ENCODE results near the gene HLA-DOB. TPM values are rescaled to one million over a fixed set of nuclear protein-coding genes. Genes with fewer than 3 reads are reported as not detected.

The HLA-DOB gene
- total RNA-seq, 1 experiment from 2014 or later, result 0.79 TPM

- Mint-ChIP-seq H3K4me3 (ENCODE audit: unreplicated experiment) (no peak overlapping the region), H3K27me3 (ENCODE audit: insufficient read depth, unreplicated experiment) (no peaks in the 10 kb centered on the region), H3K36me3 (ENCODE audit: insufficient read depth, unreplicated experiment) (peaks cover 23% of the 10 kb centered on the region), H3K9me3 (ENCODE audit: unreplicated experiment) (no peaks in the 10 kb centered on the region), H3K27ac (ENCODE audit: low read depth, unreplicated experiment) (no peak overlapping the region), H3K4me1 (ENCODE audit: insufficient read depth, unreplicated experiment) (peaks cover 19% of the 10 kb centered on the region)
- POLR2A ChIA-PET, result no interaction called here
- DNase-seq (ENCODE audit: unreplicated experiment), result no peak
- intact Hi-C loops (cut with micrococcal nuclease), result no loop called here
- CTCF ChIA-PET, result interaction anchor here (0.6 to 1.6 kb wide), 3 partner anchors 18 to 282 kb away, joined by 3 to 6 read pairs (median 5); partner anchors contain the start of gene TAP1
- TF ChIP-seq CTCF (IDR thresholded peaks at IDR 0.05; ENCODE audit: unreplicated experiment), result no peak
- BruUV-seq (replicated peaks), result no TSS peak
Measured at GRCh38 chr6:32835167-32835893, 18.5 kb upstream of the HLA-DOB start.

DNA sequence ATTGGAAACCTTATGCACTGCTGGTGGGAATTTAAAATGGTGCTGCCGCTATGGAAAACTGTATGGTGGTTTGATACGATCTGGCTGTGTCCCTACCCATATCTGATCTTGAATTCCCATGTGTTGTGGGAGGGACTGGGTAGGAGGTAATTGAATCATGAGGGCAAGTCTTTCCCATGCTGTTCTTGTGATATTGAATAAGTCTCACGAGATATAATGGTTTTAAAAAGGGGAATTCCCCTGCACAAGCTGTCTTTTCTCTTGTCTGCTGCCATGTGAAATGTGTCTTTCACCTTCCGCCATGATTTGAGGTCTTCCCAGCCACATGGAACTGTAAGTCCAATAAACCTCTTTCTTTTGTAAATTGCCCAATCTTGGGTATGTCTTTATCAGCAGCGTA lies 16.9 kb upstream of the HLA-DOB start:
- H3K4me1 Mint-ChIP-seq (ENCODE audit: insufficient read depth, unreplicated experiment), result peaks cover 19% of the 10 kb centered on the region
- CTCF ChIA-PET, result no interaction called here
- POLR2A ChIA-PET, result interaction anchor here (1.9 kb wide), 1 partner anchor 20 kb away, joined by 6 read pairs; the partner anchor contains the start of genes PSMB9 and TAP1
- no TSS peak for BruUV-seq (replicated peaks)
- H3K9me3 Mint-ChIP-seq (ENCODE audit: unreplicated experiment), result no peaks in the 10 kb centered on the region
- no peak overlapping the region for H3K4me3 Mint-ChIP-seq (ENCODE audit: unreplicated experiment)
- no peaks in the 10 kb centered on the region for H3K27me3 Mint-ChIP-seq (ENCODE audit: insufficient read depth, unreplicated experiment)
- H3K27ac Mint-ChIP-seq (ENCODE audit: low read depth, unreplicated experiment), result no peak overlapping the region
- no peak for DNase-seq (ENCODE audit: unreplicated experiment)
- H3K36me3 Mint-ChIP-seq (ENCODE audit: insufficient read depth, unreplicated experiment), result peaks cover 29% of the 10 kb centered on the region
- intact Hi-C loops (cut with micrococcal nuclease), result no loop called here
- TF ChIP-seq CTCF (IDR thresholded peaks at IDR 0.05; ENCODE audit: unreplicated experiment), result no peak

DNA sequence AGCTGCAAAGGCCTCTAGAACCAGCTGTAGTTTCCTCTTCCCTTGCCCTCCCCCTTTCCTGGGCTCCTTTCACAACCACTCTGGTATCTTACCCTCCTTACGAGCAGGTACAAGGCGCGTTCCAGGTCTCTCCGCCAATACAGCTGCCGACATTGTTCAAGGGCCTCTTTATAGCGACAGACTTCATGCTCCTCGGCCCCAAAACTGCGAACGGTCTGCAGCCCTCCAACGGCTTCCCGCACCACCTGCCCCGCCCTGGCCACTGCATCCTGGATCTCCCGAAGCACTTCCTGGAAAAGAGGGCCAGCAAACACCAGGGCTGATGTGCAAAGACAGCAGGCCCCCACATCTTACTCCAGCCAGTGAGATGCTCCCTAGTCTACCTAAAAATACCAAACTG lies 15.7 kb upstream of the HLA-DOB start:
- intact Hi-C loops (cut with micrococcal nuclease), result no loop called here
- BruUV-seq (replicated peaks), result no TSS peak
- H3K4me1 Mint-ChIP-seq (ENCODE audit: insufficient read depth, unreplicated experiment), result peaks cover 19% of the 10 kb centered on the region
- H3K27ac Mint-ChIP-seq (ENCODE audit: low read depth, unreplicated experiment), result no peak overlapping the region
- CTCF ChIA-PET, result interaction anchor here (0.6 to 1.5 kb wide), 3 partner anchors 36 to 419 kb away, joined by 3 to 6 read pairs (median 3); no protein-coding TSS in a partner anchor
- POLR2A ChIA-PET, result interaction anchor here (0.9 to 1.9 kb wide), 2 partner anchors 13 to 21 kb away, joined by 4 to 6 read pairs; partner anchors contain the start of genes PSMB9 and TAP1
- no peaks in the 10 kb centered on the region for H3K27me3 Mint-ChIP-seq (ENCODE audit: insufficient read depth, unreplicated experiment)
- DNase-seq (ENCODE audit: unreplicated experiment), result no peak
- no peaks in the 10 kb centered on the region for H3K9me3 Mint-ChIP-seq (ENCODE audit: unreplicated experiment)
- H3K4me3 Mint-ChIP-seq (ENCODE audit: unreplicated experiment), result no peak overlapping the region
- H3K36me3 Mint-ChIP-seq (ENCODE audit: insufficient read depth, unreplicated experiment), result peaks cover 31% of the 10 kb centered on the region
- no peak for TF ChIP-seq CTCF (IDR thresholded peaks at IDR 0.05; ENCODE audit: unreplicated experiment)

- no peak overlapping the region for H3K4me3 Mint-ChIP-seq (ENCODE audit: unreplicated experiment)
- no TSS peak for BruUV-seq (replicated peaks)
- ChIA-PET POLR2A (no interaction called here), CTCF (interaction anchor here (0.6 to 1.1 kb wide), 4 partner anchors 22 to 38 kb away, joined by 3 to 6 read pairs (median 4); no protein-coding TSS in a partner anchor)
- H3K27ac Mint-ChIP-seq (ENCODE audit: low read depth, unreplicated experiment), result no peak overlapping the region
- intact Hi-C loops (cut with micrococcal nuclease), result no loop called here
- no peak for DNase-seq (ENCODE audit: unreplicated experiment)
- peaks cover 11% of the 10 kb centered on the region for H3K4me1 Mint-ChIP-seq (ENCODE audit: insufficient read depth, unreplicated experiment)
- peaks cover 34% of the 10 kb centered on the region for H3K36me3 Mint-ChIP-seq (ENCODE audit: insufficient read depth, unreplicated experiment)
- no peaks in the 10 kb centered on the region for H3K27me3 Mint-ChIP-seq (ENCODE audit: insufficient read depth, unreplicated experiment)
- TF ChIP-seq CTCF (IDR thresholded peaks at IDR 0.05; ENCODE audit: unreplicated experiment), result no peak
- no peaks in the 10 kb centered on the region for H3K9me3 Mint-ChIP-seq (ENCODE audit: unreplicated experiment)
Measured at GRCh38 chr6:32830936-32831335, 14.1 kb upstream of the HLA-DOB start.
